ENCODE measurements around the gene CENPU.

CENPU gene

GRCh38 chr4:184695178-184695896, 38.6 kb downstream of the CENPU start:
- ChIA-PET CTCF (no interaction called here), POLR2A (no interaction called here)
- no peaks in the 10 kb centered on the region for H3K9me3 ChIP-seq (ENCODE audit: control insufficient read depth, insufficient read depth, low read depth, low read length)
- no peak overlapping the region for H3K4me3 ChIP-seq (ENCODE audit: low read depth, low read length)
- H3K27ac ChIP-seq (ENCODE audit: extremely low read depth, low read depth, low read length) = no peak overlapping the region
- no peaks in the 10 kb centered on the region for H3K4me1 ChIP-seq (ENCODE audit: control insufficient read depth, insufficient read depth, low read length)
- peaks cover 19 to 66% of the 10 kb centered on the region in 2 experiments for H3K36me3 ChIP-seq (ENCODE audit: control insufficient read depth in 2 of 2, insufficient read depth in 1 of 2, low read length in 2 of 2)
- no peak for TF ChIP-seq YY1 (tag by site-specific recombination; IDR thresholded peaks at IDR 0.05)
- TF ChIP-seq, protein P1, sequence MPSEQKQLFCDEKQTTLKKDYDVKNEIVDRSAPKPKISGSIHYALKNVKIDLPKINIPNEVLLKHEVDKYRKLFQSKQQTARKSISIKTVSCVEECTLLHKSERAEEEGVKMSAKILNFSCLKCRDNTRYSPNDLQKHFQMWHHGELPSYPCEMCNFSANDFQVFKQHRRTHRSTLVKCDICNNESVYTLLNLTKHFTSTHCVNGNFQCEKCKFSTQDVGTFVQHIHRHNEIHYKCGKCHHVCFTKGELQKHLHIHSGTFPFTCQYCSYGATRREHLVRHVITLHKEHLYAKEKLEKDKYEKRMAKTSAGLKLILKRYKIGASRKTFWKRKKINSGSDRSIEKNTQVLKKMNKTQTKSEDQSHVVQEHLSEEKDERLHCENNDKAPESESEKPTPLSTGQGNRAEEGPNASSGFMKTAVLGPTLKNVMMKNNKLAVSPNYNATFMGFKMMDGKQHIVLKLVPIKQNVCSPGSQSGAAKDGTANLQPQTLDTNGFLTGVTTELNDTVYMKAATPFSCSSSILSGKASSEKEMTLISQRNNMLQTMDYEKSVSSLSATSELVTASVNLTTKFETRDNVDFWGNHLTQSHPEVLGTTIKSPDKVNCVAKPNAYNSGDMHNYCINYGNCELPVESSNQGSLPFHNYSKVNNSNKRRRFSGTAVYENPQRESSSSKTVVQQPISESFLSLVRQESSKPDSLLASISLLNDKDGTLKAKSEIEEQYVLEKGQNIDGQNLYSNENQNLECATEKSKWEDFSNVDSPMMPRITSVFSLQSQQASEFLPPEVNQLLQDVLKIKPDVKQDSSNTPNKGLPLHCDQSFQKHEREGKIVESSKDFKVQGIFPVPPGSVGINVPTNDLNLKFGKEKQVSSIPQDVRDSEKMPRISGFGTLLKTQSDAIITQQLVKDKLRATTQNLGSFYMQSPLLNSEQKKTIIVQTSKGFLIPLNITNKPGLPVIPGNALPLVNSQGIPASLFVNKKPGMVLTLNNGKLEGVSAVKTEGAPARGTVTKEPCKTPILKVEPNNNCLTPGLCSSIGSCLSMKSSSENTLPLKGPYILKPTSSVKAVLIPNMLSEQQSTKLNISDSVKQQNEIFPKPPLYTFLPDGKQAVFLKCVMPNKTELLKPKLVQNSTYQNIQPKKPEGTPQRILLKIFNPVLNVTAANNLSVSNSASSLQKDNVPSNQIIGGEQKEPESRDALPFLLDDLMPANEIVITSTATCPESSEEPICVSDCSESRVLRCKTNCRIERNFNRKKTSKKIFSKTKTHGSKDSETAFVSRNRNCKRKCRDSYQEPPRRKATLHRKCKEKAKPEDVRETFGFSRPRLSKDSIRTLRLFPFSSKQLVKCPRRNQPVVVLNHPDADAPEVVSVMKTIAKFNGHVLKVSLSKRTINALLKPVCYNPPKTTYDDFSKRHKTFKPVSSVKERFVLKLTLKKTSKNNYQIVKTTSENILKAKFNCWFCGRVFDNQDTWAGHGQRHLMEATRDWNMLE (tag by site-specific recombination; conservative IDR thresholded peaks at IDR 0.05; ENCODE audit: low read depth) = no peak
- TF ChIP-seq ZBTB1 (tag by site-specific recombination; IDR thresholded peaks at IDR 0.05) = no peak
- no peak for TF ChIP-seq ZNF747 (tag by site-specific recombination; IDR thresholded peaks at IDR 0.05)
- no peak for TF ChIP-seq ZNF510 (tag by site-specific recombination; IDR thresholded peaks at IDR 0.05; ENCODE audit: insufficient replicate concordance)
- no peak for TF ChIP-seq PRDM4 (tag by site-specific recombination; IDR thresholded peaks at IDR 0.05)
- no peak for TF ChIP-seq ZNF169 (tag by site-specific recombination; IDR thresholded peaks at IDR 0.05)
- TF ChIP-seq, protein P2, sequence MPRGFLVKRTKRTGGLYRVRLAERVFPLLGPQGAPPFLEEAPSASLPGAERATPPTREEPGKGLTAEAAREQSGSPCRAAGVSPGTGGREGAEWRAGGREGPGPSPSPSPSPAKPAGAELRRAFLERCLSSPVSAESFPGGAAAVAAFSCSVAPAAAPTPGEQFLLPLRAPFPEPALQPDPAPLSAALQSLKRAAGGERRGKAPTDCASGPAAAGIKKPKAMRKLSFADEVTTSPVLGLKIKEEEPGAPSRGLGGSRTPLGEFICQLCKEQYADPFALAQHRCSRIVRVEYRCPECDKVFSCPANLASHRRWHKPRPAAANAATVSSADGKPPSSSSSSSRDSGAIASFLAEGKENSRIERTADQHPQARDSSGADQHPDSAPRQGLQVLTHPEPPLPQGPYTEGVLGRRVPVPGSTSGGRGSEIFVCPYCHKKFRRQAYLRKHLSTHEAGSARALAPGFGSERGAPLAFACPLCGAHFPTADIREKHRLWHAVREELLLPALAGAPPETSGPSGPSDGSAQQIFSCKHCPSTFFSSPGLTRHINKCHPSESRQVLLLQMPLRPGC (tag by site-specific recombination; IDR thresholded peaks at IDR 0.05) = no peak
- TF ChIP-seq ZNF580 (tag by site-specific recombination; IDR thresholded peaks at IDR 0.05) = no peak
- TF ChIP-seq KLF1 (tag by site-specific recombination; IDR thresholded peaks at IDR 0.05) = no peak
- no peak for TF ChIP-seq SCRT2 (tag by site-specific recombination; IDR thresholded peaks at IDR 0.05)
- TF ChIP-seq SP3 (tag by site-specific recombination; IDR thresholded peaks at IDR 0.05) = no peak
- no peak for TF ChIP-seq GFI1B (tag by site-specific recombination; IDR thresholded peaks at IDR 0.05)
- TF ChIP-seq, protein P3, sequence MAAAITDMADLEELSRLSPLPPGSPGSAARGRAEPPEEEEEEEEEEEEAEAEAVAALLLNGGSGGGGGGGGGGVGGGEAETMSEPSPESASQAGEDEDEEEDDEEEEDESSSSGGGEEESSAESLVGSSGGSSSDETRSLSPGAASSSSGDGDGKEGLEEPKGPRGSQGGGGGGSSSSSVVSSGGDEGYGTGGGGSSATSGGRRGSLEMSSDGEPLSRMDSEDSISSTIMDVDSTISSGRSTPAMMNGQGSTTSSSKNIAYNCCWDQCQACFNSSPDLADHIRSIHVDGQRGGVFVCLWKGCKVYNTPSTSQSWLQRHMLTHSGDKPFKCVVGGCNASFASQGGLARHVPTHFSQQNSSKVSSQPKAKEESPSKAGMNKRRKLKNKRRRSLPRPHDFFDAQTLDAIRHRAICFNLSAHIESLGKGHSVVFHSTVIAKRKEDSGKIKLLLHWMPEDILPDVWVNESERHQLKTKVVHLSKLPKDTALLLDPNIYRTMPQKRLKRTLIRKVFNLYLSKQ (tag by site-specific recombination; IDR thresholded peaks at IDR 0.05; ENCODE audit: borderline replicate concordance) = no peak
- no peak for TF ChIP-seq SALL2 (tag by site-specific recombination; IDR thresholded peaks at IDR 0.05; ENCODE audit: borderline replicate concordance)

All from HEK293 (cell line).